ENCODE results near the gene AOPEP.

Gene AOPEP

GRCh38 chr9:94798708-94799107 is 72.2 kb downstream of the AOPEP start:
- TF ChIP-seq CTCF (IDR thresholded peaks at IDR 0.05; ENCODE audit: insufficient read depth, missing control alignments) = no peak
- DNase-seq (ENCODE audit: insufficient read length, low spot score) (no peak), FAIRE-seq (no peak)

- TF ChIP-seq CTCF (IDR thresholded peaks at IDR 0.05; ENCODE audit: insufficient read depth, missing control alignments) = no peak
- DNase-seq (ENCODE audit: insufficient read length, low spot score) = no peak
- no peak for FAIRE-seq
These were observed 73.2 kb downstream of the AOPEP start for GRCh38 chr9:94799578-94800264.

GRCh38 chr9:94800424-94801117 is 74.1 kb downstream of the AOPEP start:
- FAIRE-seq (no peak), DNase-seq (ENCODE audit: insufficient read length, low spot score) (no peak)
- no peak for TF ChIP-seq CTCF (IDR thresholded peaks at IDR 0.05; ENCODE audit: insufficient read depth, missing control alignments)

GRCh38 chr9:94801234-94801633 is 74.7 kb downstream of the AOPEP start:
- no peak for FAIRE-seq
- TF ChIP-seq CTCF (IDR thresholded peaks at IDR 0.05; ENCODE audit: insufficient read depth, missing control alignments) = no peak
- no peak for DNase-seq (ENCODE audit: insufficient read length, low spot score)

- DNase-seq (ENCODE audit: insufficient read length, low spot score) = no peak
- FAIRE-seq = no peak
- no peak for TF ChIP-seq CTCF (IDR thresholded peaks at IDR 0.05; ENCODE audit: insufficient read depth, missing control alignments)
These were observed 75.2 kb downstream of the AOPEP start for GRCh38 chr9:94801681-94802080.

- DNase-seq (ENCODE audit: insufficient read length, low spot score) (no peak), FAIRE-seq (no peak)
- TF ChIP-seq CTCF (IDR thresholded peaks at IDR 0.05; ENCODE audit: insufficient read depth, missing control alignments) = no peak
These were observed 75.8 kb downstream of the AOPEP start for GRCh38 chr9:94802251-94802650.

- no peak for DNase-seq (ENCODE audit: insufficient read length, low spot score)
- TF ChIP-seq CTCF (IDR thresholded peaks at IDR 0.05; ENCODE audit: insufficient read depth, missing control alignments) = no peak
- FAIRE-seq = no peak
These were observed 76.3 kb downstream of the AOPEP start for GRCh38 chr9:94802793-94803192.

Measured in D721Med (cell line).